Measurements from ENCODE around the gene SLC25A45.

SLC25A45 gene

DNA sequence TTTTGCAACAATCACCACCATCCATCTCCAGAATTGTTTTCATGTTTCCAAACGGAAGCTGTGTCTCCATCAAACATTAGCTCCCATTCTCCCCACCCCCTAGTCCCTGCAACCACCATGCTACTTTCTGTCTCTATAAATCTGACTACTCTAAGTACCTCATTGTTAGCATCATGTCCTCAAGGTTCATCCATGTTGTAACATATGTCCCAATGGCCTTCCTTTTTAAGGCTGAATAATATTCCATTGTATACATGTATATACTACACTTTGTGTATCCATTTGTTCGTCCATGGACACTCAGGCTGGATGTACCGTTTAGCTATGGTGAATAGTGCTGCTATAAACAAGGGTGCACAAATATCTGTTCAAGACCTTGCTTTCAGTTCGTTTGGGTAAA, 57.0 kb downstream of the SLC25A45 start:
- Histone ChIP-seq H3K27ac (no peak overlapping the region), H3K4me3 (ENCODE audit: low read depth, low read length) (no peak overlapping the region), H3K27me3 (replicated peaks) (no peaks in the 10 kb centered on the region), H3K36me3 (replicated peaks) (peaks cover 30% of the 10 kb centered on the region)
- TF ChIP-seq, protein P1, sequence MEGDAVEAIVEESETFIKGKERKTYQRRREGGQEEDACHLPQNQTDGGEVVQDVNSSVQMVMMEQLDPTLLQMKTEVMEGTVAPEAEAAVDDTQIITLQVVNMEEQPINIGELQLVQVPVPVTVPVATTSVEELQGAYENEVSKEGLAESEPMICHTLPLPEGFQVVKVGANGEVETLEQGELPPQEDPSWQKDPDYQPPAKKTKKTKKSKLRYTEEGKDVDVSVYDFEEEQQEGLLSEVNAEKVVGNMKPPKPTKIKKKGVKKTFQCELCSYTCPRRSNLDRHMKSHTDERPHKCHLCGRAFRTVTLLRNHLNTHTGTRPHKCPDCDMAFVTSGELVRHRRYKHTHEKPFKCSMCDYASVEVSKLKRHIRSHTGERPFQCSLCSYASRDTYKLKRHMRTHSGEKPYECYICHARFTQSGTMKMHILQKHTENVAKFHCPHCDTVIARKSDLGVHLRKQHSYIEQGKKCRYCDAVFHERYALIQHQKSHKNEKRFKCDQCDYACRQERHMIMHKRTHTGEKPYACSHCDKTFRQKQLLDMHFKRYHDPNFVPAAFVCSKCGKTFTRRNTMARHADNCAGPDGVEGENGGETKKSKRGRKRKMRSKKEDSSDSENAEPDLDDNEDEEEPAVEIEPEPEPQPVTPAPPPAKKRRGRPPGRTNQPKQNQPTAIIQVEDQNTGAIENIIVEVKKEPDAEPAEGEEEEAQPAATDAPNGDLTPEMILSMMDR (IDR thresholded peaks at IDR 0.05; ENCODE audit: low read depth, low read length, missing control alignments): no peak
- in situ Hi-C loops (cut with HindIII; ENCODE audit: low pct_ligation_motif_present, low sequenced_read_pairs): no loop called here
- DNase-seq: no peak
